DMS79 treated with DMSO at 0.1 percent for 48 hours (cell line): Measurements from ENCODE around the gene ANK2.
A peak's percentile ranks its signal among the peaks of the same experiment; 100 is the strongest.

Experiments
- DNase-seq: peaks from one replicate; lab custom pipeline; 2025; lab: John Stamatoyannopoulos, UW

The ANK2 gene

GRCh38 chr4:113398441-113399143 lies 349.1 kb downstream of the ANK2 start:
- DNase-seq = no peak

- no peak for DNase-seq
Observed at GRCh38 chr4:113404167-113404571, 354.7 kb downstream of the ANK2 start.

- no peak for DNase-seq
Observed at GRCh38 chr4:113404841-113405240, 355.4 kb downstream of the ANK2 start.

GRCh38 chr4:113405874-113406722 lies 356.6 kb downstream of the ANK2 start:
- no peak for DNase-seq

GRCh38 chr4:113406723-113407016 lies 357.2 kb downstream of the ANK2 start:
- DNase-seq = peak; percentile 48

- no peak for DNase-seq
Observed at GRCh38 chr4:113407409-113407808, 358.0 kb downstream of the ANK2 start.

- DNase-seq = no peak
Observed at GRCh38 chr4:113409181-113409580, 359.7 kb downstream of the ANK2 start.

- no peak for DNase-seq
Observed at GRCh38 chr4:113410686-113411085, 361.2 kb downstream of the ANK2 start.

- no peak for DNase-seq
Observed at GRCh38 chr4:113411496-113411938, 362.1 kb downstream of the ANK2 start.

GRCh38 chr4:113419631-113420030 lies 370.2 kb downstream of the ANK2 start:
- no peak for DNase-seq

GRCh38 chr4:113420938-113421337 lies 371.5 kb downstream of the ANK2 start:
- DNase-seq = no peak

- no peak for DNase-seq
Observed at GRCh38 chr4:113423631-113424030, 374.2 kb downstream of the ANK2 start.

GRCh38 chr4:113433116-113433515 lies 383.7 kb downstream of the ANK2 start:
- DNase-seq = no peak
